Globus pallidus (tissue), 1 donor: ENCODE results near the gene FNDC3A.
"Not testable (repeated sequence)": the region's sequence is repeated elsewhere in the genome, so short reads cannot be mapped to it uniquely, and the experiment has no call there.

Source experiments
- DNase-seq: peaks from one replicate; pipeline ENCODE4 v3.0.0-alpha.2; 2015; ENCODE audit warnings: low spot score

The FNDC3A gene

GRCh38 chr13:48977286-48977625 lies 1.5 kb downstream of the FNDC3A start:
- peak; percentile 15 for DNase-seq

DNA sequence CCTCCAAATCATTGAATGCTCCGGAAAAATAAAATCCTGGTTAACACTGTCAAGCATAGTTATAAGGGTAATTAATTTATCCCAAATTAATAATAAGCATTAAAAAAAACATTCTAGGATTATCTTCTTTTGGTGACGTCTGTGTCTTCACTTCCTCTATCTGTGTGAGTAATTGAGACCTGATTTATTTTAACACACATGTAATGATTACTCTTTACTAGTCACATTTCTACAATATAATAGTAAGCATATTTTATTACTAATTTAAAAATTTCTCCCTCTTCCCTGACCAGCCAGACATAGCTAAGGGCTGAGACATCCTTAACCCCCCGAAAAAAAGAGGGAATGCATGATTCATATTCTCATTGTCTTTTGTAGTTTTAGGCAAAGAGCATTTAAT lies 2.3 kb downstream of the FNDC3A start:
- no peak for DNase-seq

DNA sequence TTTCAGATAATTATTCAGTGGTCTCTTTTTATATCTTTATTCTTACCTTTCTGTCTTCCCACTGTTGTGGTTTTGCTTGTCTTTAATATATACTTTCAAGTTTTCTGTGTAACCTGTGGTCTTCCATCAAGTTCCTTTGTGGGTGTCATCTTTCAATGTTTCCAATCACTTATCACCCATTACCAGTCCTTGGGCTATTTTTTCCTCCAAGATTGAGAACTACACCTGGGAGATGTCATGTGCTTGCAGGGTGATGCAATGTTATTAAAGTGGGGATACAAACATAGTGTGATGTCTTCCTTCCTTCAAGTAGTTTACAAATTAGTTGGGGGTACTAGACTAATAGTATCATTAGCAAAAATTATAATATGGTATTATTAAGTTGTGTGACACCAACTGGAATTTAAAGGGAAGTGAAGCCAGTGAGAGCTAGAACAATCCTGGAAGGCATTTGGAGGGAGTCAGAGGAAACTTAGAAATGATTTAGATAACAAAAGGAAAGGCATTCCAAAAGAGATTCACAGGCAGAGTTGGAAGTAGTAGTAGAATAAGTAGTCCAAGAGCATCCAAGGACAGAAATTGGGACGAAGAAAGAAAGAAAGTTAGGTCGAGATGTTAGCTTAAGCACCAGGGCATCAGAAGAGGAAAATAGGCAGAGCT lies 3.4 kb downstream of the FNDC3A start:
- no peak for DNase-seq

DNA sequence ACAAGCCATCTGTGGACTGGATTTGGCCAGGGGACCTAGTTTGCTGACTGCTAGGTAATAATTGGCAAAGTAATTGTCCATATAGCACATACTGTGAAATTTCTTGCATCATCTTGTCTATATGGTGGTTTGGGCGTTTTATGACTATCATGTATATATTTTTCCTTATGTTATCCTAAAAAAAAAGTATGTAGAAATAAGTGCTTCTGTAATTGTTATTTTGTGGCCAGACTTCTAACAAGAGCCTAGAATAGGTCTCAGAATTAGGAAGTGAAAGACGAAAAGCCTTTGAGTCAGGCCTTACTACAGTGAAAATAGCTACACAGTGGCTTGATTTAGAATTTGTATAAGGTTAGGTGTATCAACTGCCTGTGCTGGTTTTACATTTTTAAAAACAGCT lies 4.2 kb downstream of the FNDC3A start:
- no peak for DNase-seq

DNA sequence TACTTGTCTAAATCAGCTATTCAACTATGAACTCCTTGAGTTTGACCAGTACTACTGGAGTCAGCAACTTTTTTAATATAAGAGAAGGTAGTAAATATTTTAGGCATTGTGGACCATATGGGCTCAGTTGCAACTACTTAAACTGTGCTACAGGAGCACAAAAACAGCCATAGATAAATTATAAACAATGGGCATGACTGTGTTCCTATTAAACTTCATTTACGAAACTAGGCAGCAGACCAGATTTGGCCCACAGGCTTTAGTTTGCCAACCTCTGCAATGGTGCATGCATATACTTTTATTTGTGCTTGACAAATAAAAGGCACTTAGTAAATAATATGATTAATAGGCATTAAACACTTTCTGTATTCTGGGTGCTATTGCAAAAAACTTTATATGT lies 7.6 kb downstream of the FNDC3A start:
- no peak for DNase-seq

DNA sequence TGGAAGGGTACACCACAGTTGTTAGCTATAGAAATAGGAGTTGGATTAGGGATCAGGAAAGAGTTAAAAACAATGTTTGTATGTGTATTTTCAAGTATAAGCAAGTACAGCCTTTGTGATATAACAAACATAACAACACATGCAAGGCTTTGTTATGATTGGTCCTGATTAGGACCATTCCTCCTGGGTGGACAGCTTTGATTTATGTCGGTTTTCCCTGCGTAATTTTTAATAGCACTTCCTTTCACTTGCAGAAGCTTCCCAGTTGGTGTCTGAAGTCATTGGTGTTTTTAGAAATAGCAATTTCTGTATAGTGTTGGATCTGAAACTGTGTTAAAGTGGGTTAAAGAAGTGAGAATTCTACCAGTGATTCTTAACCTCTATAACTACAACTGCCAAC lies 10.0 kb downstream of the FNDC3A start:
- DNase-seq: no peak

DNA sequence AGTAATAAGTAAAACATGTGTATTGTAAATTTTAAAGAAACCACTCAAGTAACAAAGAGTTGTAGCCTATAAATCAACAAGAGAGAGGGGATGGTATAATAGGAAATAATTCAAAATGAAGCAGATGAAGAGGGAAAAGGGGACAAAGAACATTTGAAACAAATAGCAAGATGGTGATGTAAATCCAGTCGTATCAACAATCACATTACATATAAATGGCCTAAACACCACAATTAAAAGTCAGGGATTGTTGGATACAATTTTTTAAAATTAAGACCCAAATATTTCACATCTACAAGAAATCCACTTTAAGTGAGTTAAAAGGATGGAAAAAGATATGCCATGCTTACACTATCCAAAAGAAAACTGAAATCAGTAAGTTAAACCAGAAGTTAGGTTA lies 15.2 kb downstream of the FNDC3A start:
- DNase-seq: no peak

- DNase-seq: no peak
Measured at GRCh38 chr13:48993150-48993549, 17.4 kb downstream of the FNDC3A start.

GRCh38 chr13:48994706-48995105 lies 19.0 kb downstream of the FNDC3A start:
- no peak for DNase-seq

- DNase-seq: no peak
Measured at GRCh38 chr13:48998641-48999292, 23.1 kb downstream of the FNDC3A start.

GRCh38 chr13:49000247-49000646 lies 24.5 kb downstream of the FNDC3A start:
- DNase-seq: no peak

DNA sequence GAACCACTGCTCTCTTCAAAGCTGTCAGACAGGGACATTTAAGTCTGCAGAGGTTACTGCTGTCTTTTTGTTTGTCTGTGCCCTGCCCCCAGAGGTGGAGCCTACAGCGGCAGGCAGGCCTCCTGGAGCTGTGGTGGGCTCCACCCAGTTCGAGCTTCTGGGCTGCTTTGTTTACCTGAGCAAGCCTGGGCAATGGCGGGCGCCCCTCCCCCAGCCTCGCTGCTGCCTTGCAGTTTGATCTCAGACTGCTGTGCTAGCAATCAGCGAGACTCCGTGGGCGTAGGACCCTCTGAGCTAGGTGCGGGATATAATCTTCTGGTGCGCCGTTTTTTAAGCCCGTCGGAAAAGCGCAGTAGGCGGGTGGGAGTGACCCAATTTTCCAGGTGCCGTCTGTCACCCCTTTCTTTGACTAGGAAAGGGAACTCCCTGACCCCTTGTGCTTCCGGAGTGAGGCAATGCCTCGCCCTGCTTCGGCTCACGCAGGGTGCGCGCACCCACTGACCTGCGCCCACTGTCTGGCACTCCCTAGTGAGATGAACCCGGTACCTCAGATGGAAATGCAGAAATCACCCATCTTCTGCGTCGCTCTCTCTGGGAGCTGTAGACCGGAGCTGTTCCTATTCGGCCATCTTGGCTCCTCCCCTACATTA lies 43.4 kb downstream of the FNDC3A start:
- not testable (repeated sequence) for DNase-seq

GRCh38 chr13:49020328-49020727 lies 44.6 kb downstream of the FNDC3A start:
- no peak for DNase-seq

DNA sequence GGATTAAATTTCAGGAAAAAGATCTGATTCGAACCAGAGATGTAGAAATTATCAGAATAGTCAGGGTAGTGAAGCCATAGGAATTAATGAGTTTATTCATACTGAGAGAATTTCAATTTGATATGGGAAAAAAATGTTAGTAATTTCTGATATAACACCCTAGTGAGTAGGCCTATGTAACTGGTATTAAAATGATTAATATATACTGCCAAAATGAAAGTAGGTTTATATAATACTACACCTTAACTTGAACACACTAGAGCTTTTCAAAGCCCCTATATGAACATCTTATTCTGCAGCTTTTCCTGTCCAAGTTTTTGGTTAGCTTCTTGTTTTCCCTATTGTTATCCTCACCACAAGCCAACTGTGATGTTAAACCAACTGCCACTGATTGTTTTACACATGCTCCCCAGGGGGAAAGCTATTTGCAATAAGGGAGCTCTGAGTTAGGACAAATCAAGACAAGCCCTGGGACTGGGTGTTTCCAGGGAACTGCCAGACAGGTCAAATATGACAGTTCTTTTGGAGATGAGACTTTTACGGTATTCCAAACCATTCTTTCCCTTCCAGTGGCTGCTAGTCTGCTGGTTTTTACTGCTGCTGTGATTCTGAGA lies 45.3 kb downstream of the FNDC3A start:
- no peak for DNase-seq

GRCh38 chr13:49021953-49022352 lies 46.2 kb downstream of the FNDC3A start:
- no peak for DNase-seq

- no peak for DNase-seq
Measured at GRCh38 chr13:49022472-49023144, 46.9 kb downstream of the FNDC3A start.

DNA sequence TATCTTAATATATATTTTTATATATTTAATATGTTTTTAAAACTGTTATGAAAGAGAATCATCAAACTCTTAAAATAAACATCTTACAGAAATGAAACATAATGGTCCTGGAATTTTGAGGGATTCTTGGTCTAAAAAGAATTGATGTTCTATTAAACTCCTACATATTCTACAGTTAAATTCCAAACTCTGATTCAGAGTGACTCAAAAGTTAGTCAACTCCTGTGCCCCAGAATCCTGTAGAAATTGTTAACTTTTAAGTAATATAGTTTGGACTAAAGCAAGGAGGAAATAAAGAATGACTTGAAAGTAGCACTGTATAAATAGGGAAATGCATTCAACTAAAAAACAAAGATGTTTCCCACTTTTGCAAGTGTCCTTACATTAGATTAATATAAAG lies 47.7 kb downstream of the FNDC3A start:
- DNase-seq: no peak

GRCh38 chr13:49026851-49027250 lies 51.1 kb downstream of the FNDC3A start:
- no peak for DNase-seq

GRCh38 chr13:49029570-49029969 lies 53.9 kb downstream of the FNDC3A start:
- no peak for DNase-seq

DNA sequence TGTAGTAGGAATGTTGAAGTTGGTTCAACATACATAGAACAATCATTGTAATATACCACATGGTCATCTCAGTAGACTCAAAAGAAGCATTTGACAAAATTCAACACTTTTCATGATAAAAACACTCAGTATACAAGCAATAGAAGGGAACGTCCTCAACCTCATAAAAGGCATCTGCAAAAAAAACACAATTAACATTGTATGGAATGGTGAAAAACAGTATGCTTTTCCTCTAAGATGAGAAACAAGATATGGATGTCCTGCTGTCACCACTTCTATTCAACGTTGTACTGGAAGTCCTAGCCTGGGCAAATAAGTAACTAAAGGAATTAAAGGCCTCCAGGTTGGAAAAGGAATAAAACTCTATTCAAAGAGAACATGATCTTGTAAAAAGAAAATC lies 54.5 kb downstream of the FNDC3A start:
- DNase-seq: no peak

GRCh38 chr13:49040872-49041271 lies 65.2 kb downstream of the FNDC3A start:
- no peak for DNase-seq

DNA sequence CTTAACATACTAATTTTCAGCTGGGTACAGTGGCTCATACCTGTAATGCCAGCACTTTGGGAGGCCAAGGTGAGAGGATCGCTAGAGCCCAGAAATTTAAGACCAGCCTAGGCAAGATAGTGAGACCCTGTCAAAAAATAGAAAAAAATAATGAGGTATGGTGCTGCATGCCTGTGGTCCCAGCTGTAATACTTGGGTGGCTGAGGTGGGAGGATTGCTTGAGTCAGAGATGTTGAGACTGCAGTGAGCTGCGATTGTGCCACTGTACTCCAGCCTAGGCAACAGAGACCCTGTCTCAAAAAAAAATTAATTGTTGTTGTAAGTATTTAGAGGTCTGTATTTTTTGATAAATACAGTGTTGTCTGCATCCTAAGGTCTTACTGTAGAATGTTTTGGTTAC lies 66.8 kb downstream of the FNDC3A start:
- DNase-seq: no peak

DNA sequence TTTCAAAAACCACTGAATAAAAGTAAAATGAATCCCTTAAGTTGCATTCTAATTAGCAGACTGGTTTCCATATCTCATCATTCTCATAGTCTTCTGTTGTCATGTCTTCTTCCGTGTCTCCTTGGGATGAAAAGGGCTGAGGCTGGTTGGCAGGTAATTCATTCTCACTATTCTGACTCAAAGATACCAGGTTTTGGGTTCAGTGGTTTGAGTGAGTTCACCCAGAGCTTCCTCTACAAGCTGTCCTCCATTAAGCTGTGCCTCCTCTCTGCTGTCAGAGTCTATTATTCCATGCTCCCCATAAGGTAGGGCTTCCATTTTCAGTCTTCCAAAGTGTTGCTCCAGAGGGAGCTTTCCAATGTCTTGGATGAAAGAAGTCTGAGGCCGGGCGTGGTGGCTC lies 68.3 kb downstream of the FNDC3A start:
- DNase-seq: no peak
